HS-5 (cell line): ENCODE measurements around the gene COL2A1.

Experiments used
- DNase-seq: peaks from one replicate; pipeline ENCODE4 v3.0.0-alpha.2; 2012; ENCODE audit warnings: low read depth

Gene COL2A1

GRCh38 chr12:47944685-47945340 lies 59.5 kb downstream of the COL2A1 start:
- no peak for DNase-seq

- DNase-seq, result no peak
Measured at GRCh38 chr12:47943623-47944340, 60.5 kb downstream of the COL2A1 start.

GRCh38 chr12:47942614-47943225 lies 61.6 kb downstream of the COL2A1 start:
- no peak for DNase-seq

GRCh38 chr12:47941871-47942613 lies 62.2 kb downstream of the COL2A1 start:
- DNase-seq, result no peak

- DNase-seq, result no peak
Measured at GRCh38 chr12:47941475-47941780, 62.8 kb downstream of the COL2A1 start.

GRCh38 chr12:47940773-47941474 lies 63.4 kb downstream of the COL2A1 start:
- no peak for DNase-seq

- no peak for DNase-seq
Measured at GRCh38 chr12:47939009-47939601, 65.2 kb downstream of the COL2A1 start.

- DNase-seq, result no peak
Measured at GRCh38 chr12:47938594-47938993, 65.7 kb downstream of the COL2A1 start.

- DNase-seq, result peak; percentile 14
Measured at GRCh38 chr12:47938093-47938492, 66.2 kb downstream of the COL2A1 start.

GRCh38 chr12:47935184-47935583 lies 69.1 kb downstream of the COL2A1 start:
- DNase-seq, result no peak

- DNase-seq, result no peak
Measured at GRCh38 chr12:47931187-47931586, 73.1 kb downstream of the COL2A1 start.

- DNase-seq, result no peak
Measured at GRCh38 chr12:47930634-47931033, 73.6 kb downstream of the COL2A1 start.

- DNase-seq, result no peak
Measured at GRCh38 chr12:47927346-47927745, 76.9 kb downstream of the COL2A1 start.
